HUES48 (cell line): ENCODE measurements around the gene CNGB1.
A peak's percentile ranks its signal among the peaks of the same experiment; 100 is the strongest.
"Not testable (repeated sequence)": the region's sequence is repeated elsewhere in the genome, so short reads cannot be mapped to it uniquely, and the experiment has no call there.

ENCODE experiments used
- H3K27ac ChIP-seq: one replicate; pipeline ENCODE4 v1.7.0; 2013; ENCODE audit warnings: low read depth, low read length, inconsistent platforms
- H3K27me3 ChIP-seq: 2 replicates; pipeline ENCODE4 v1.6.1; 2013; ENCODE audit warnings: mild to moderate bottlenecking, low read length; ENCODE audit not compliant: control insufficient read depth, insufficient read depth
- H3K36me3 ChIP-seq: 2 replicates; pipeline ENCODE4 v1.6.1; 2013; ENCODE audit warnings: low read length; ENCODE audit not compliant: control insufficient read depth, insufficient read depth
- H3K4me1 ChIP-seq: 2 replicates; pipeline ENCODE4 v1.6.1; 2013; ENCODE audit warnings: mild to moderate bottlenecking, low read length; ENCODE audit not compliant: control insufficient read depth, insufficient read depth
- H3K4me3 ChIP-seq: 2 replicates; pipeline ENCODE4 v1.5.1; 2013; ENCODE audit warnings: mild to moderate bottlenecking, low read depth, low read length
- H3K9ac ChIP-seq: 2 replicates; pipeline ENCODE4 v1.6.1; 2013; ENCODE audit warnings: mild to moderate bottlenecking, low read depth, low read length, moderate library complexity
- H3K9me3 ChIP-seq: 2 replicates; pipeline ENCODE4 v1.6.1; 2013; ENCODE audit warnings: low read length; ENCODE audit not compliant: control insufficient read depth, insufficient read depth

Gene CNGB1

GRCh38 chr16:57883480-57883879 lies 87.4 kb downstream of the CNGB1 start:
- Histone ChIP-seq H3K36me3 (no peaks in the 10 kb centered on the region), H3K9me3 (no peaks in the 10 kb centered on the region), H3K27me3 (no peaks in the 10 kb centered on the region), H3K27ac (no peak overlapping the region), H3K9ac (no peak overlapping the region), H3K4me3 (no peak overlapping the region), H3K4me1 (peaks cover 11% of the 10 kb centered on the region)

DNA sequence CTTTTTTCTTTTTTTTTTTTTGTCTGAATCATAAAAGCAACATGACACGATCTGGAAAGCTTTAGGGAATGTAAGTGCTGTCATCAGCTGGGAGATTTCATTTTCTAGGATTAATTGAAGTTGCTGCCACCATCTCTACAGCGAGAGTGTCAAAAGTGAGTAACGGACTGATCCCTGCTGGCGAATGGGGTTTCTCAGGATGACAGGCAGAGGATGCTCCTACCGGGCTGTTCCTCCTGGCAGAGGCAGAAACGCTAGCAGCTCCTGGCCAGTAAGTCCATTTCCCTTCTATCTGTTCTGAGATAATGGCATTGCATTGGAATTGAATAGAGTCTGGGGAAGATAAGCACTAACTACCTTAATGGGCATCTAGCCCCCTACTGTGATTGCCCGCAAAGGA lies 88.1 kb downstream of the CNGB1 start:
- H3K4me3 ChIP-seq = no peak overlapping the region
- no peak overlapping the region for H3K27ac ChIP-seq
- H3K36me3 ChIP-seq = no peaks in the 10 kb centered on the region
- H3K27me3 ChIP-seq = no peaks in the 10 kb centered on the region
- H3K9ac ChIP-seq = no peak overlapping the region
- peaks cover 11% of the 10 kb centered on the region for H3K4me1 ChIP-seq
- H3K9me3 ChIP-seq = no peaks in the 10 kb centered on the region

- H3K27ac ChIP-seq = no peak overlapping the region
- H3K9me3 ChIP-seq = no peaks in the 10 kb centered on the region
- no peaks in the 10 kb centered on the region for H3K27me3 ChIP-seq
- H3K4me1 ChIP-seq = peaks cover 11% of the 10 kb centered on the region
- no peaks in the 10 kb centered on the region for H3K36me3 ChIP-seq
- no peak overlapping the region for H3K9ac ChIP-seq
- H3K4me3 ChIP-seq = no peak overlapping the region
Measured at GRCh38 chr16:57882206-57882605, 88.7 kb downstream of the CNGB1 start.

GRCh38 chr16:57878586-57878985 lies 92.3 kb downstream of the CNGB1 start:
- H3K27ac ChIP-seq = no peak overlapping the region
- peaks cover 13% of the 10 kb centered on the region for H3K4me1 ChIP-seq
- no peaks in the 10 kb centered on the region for H3K27me3 ChIP-seq
- no peak overlapping the region for H3K4me3 ChIP-seq
- no peak overlapping the region for H3K9ac ChIP-seq
- no peaks in the 10 kb centered on the region for H3K36me3 ChIP-seq
- H3K9me3 ChIP-seq = no peaks in the 10 kb centered on the region

DNA sequence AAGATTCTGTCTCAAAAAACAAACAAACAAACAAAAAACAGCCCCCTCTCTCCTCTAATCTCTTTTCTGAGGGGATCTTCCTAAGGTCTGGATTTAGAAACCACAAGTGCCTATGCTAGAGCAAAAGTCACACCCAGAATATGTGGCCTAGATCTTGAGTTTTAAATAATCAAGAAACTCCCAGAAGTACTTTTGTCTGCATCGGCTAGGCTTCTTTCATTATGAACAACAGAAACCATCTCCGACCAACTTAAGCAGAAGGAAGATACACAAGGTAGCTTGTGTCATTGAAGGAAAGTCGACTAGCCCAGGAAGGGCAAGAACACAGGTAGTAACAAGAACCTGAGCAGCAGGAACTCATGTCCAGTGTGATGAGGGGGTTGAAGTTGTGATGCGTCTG lies 94.7 kb downstream of the CNGB1 start:
- Histone ChIP-seq H3K36me3 (no peaks in the 10 kb centered on the region), H3K9me3 (no peaks in the 10 kb centered on the region), H3K4me1 (peaks cover 11% of the 10 kb centered on the region), H3K9ac (no peak overlapping the region), H3K27me3 (no peaks in the 10 kb centered on the region), H3K27ac (no peak overlapping the region), H3K4me3 (no peak overlapping the region)

DNA sequence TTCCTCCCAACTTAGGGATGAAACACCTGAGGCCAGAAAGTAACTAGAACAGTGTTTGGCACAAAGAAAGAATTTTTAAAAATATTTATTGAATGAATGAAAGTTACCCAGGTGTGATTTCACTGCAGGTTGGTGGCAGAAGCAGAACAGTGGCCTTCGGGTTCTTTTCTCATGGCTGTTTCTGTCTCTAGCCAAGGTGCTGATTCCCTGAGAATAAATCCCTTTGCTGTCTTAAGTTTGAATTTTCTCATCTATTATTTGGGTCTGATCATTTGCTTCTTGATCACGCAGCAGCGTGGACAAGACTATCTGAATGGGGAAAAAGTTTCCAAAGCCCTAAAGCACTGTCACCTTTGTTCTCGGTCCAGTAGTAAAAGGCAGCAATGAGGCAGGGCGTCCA lies 95.6 kb downstream of the CNGB1 start:
- Histone ChIP-seq H3K36me3 (no peaks in the 10 kb centered on the region), H3K27me3 (no peaks in the 10 kb centered on the region), H3K4me1 (peaks cover 11% of the 10 kb centered on the region), H3K9ac (no peak overlapping the region), H3K27ac (no peak overlapping the region), H3K9me3 (no peaks in the 10 kb centered on the region), H3K4me3 (no peak overlapping the region)

DNA sequence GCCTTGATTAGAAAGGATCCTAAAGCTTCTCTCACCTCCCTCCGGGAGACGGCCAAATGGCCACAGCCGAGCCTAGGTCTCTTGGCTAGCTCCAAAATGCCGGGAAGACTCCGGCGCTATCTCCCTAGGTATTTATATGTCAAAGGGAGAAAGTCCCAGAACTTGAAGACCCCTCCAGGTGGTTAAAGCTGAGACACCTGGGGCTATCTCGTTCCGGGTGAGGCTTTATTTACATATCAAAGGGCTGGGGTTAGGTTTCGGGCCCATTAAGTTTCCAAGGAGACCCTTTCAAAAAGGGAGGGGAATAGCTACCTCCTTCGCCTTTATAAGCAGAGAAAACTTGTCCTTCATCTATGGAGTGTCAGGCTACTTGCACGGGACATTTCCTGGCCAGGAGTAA lies 97.7 kb downstream of the CNGB1 start:
- H3K27ac ChIP-seq = no peak overlapping the region
- H3K4me3 ChIP-seq = peak overlapping the region; percentile 24
- H3K9me3 ChIP-seq = no peaks in the 10 kb centered on the region
- H3K27me3 ChIP-seq = no peaks in the 10 kb centered on the region
- H3K36me3 ChIP-seq = no peaks in the 10 kb centered on the region
- no peak overlapping the region for H3K9ac ChIP-seq
- peaks cover 11% of the 10 kb centered on the region for H3K4me1 ChIP-seq

GRCh38 chr16:57872764-57873163 lies 98.2 kb downstream of the CNGB1 start:
- not testable (repeated sequence) for H3K27ac ChIP-seq, H3K9ac ChIP-seq, H3K9me3 ChIP-seq, H3K36me3 ChIP-seq, H3K27me3 ChIP-seq
- Histone ChIP-seq H3K4me1 (peaks cover 11% of the 10 kb centered on the region), H3K4me3 (peak overlapping the region; percentile 24)

DNA sequence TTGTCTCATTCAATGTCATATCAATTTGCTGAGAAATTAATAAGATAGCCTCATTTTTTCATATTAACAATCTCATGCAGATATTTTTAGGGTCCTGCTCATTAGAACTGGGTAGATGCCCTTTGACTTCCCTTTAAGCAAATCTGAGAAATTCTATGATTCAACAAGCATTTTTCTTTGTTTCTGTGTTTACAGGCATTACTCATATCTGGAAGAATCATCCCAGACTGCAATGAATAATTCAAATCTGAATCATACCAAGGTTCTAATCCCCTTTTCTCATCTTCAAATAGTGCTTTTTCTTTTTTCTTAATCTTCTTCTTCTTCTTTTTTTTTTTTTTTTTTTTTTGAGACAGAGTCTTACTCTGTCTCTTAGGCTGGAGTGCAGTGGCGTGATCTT lies 99.5 kb downstream of the CNGB1 start:
- Histone ChIP-seq H3K9me3 (no peaks in the 10 kb centered on the region), H3K4me1 (peaks cover 11% of the 10 kb centered on the region), H3K4me3 (no peak overlapping the region), H3K27me3 (no peaks in the 10 kb centered on the region), H3K27ac (no peak overlapping the region), H3K36me3 (no peaks in the 10 kb centered on the region), H3K9ac (no peak overlapping the region)

GRCh38 chr16:57870753-57871454 lies 100.0 kb downstream of the CNGB1 start:
- H3K4me3 ChIP-seq = no peak overlapping the region
- H3K4me1 ChIP-seq = peaks cover 15% of the 10 kb centered on the region
- H3K9ac ChIP-seq = no peak overlapping the region
- no peaks in the 10 kb centered on the region for H3K27me3 ChIP-seq
- H3K27ac ChIP-seq = no peak overlapping the region
- no peaks in the 10 kb centered on the region for H3K36me3 ChIP-seq
- H3K9me3 ChIP-seq = no peaks in the 10 kb centered on the region

- no peak overlapping the region for H3K27ac ChIP-seq
- no peaks in the 10 kb centered on the region for H3K27me3 ChIP-seq
- peaks cover 16% of the 10 kb centered on the region for H3K4me1 ChIP-seq
- no peak overlapping the region for H3K9ac ChIP-seq
- no peak overlapping the region for H3K4me3 ChIP-seq
- H3K9me3 ChIP-seq = no peaks in the 10 kb centered on the region
- H3K36me3 ChIP-seq = no peaks in the 10 kb centered on the region
Measured at GRCh38 chr16:57868913-57869520, 101.9 kb downstream of the CNGB1 start.
